Measurements from ENCODE around the gene CNGB1.
"Not testable (repeated sequence)": the region's sequence is repeated elsewhere in the genome, so short reads cannot be mapped to it uniquely, and the experiment has no call there.

The CNGB1 gene

DNA sequence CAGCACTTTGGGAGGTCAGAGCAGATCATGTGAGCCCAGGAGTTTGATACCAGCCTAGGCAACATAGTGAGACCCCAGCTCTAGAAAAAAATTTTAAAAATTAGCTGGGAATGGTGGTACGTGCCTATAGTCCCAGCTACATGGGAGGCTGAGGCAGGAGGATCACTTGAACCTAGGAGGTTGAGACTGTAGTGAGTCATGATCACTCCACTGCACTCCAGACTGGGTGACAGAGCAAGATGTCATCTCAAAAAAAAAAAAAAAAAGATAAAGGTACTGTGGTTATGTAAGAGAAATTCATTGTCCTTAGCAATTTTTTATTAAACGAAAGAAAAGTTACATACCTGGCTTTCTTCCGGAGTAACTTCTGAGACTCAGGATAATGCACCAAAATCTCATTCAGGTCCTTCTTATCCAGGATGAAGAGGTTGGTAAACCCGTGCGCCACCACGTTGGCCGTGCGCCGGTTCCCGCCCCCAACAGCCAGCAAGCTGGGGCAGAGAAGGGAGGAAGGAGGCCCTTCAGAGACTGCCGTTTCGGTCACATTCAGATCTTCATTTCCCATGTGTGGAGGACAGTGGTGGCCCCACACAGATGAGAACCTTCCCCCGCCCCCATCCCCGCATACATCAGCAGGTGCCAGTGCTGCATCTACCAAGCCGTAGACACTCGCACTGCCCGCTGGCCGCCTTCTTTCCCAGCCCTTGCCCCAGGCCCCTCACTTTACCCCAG, 73.7 kb downstream of the CNGB1 start:
- no peak for TF ChIP-seq CTCF (IDR thresholded peaks at IDR 0.05; ENCODE audit: low read depth, low read length)
- H3K4me3 ChIP-seq (ENCODE audit: low read depth, low read length) = no peak overlapping the region

- not testable (repeated sequence) for H3K4me3 ChIP-seq (ENCODE audit: low read depth, low read length)
Measured at GRCh38 chr16:57895081-57895547, 75.8 kb downstream of the CNGB1 start.

- TF ChIP-seq CTCF (IDR thresholded peaks at IDR 0.05; ENCODE audit: low read depth, low read length) = no peak
- no peak overlapping the region for H3K4me3 ChIP-seq (ENCODE audit: low read depth, low read length)
Measured at GRCh38 chr16:57894390-57895080, 76.4 kb downstream of the CNGB1 start.

DNA sequence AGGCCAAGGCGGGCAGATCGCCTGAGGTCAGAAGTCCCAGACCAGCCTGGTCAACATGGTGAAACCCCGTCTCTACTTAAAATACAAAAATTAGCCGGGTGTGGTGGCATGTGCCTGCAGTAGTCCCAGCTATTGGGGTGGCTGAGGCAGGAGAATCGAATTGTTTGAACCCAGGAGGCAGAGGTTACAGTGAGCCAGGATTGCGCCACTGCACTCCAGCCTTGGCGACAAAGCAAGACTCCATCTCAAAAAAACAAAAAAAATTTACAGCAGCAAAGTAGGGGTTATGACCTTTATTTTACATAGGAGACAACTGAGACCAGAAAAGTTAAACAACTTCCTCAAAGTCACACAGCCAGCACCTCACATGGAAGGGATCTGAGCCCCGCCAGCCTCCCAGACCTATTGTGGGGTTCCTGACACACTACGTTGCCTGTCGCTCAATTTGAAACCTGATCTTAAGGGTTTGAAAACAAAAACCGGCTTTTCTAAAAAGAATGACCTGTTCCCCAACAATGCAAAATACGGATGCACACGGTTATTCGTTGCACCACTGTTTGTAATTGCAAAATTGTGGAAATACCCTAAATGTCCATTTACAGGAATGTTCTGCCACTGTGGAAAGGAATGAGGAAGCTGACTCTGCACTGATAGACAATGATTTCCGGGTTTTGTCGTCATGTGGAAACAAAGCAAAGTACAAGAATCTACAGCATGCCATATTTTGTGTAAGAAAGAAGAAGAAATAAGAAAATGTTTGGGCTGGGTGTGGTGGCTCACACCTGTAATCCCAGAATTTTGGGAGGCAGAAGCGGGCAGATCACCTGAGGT, 77.2 kb downstream of the CNGB1 start:
- H3K4me3 ChIP-seq (ENCODE audit: low read depth, low read length) = no peak overlapping the region
- TF ChIP-seq CTCF (IDR thresholded peaks at IDR 0.05; ENCODE audit: low read depth, low read length) = no peak

DNA sequence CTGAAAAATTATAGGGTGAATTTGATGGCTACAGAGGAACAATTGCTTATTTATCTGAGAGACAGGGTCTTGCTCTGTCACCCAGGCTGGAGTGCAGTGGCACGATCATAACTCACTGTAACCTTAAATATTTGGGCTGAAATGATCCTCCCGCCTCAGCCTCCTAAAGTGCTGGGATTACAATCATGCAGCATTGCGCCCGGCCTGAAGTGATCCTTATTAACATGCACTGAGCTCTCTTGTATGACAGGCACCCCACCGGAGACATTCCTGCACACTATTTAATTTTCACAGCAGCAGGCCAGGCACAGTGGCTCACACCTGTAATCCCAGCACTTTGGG, 77.7 kb downstream of the CNGB1 start:
- H3K4me3 ChIP-seq (ENCODE audit: low read depth, low read length) = no peak overlapping the region
- TF ChIP-seq CTCF (IDR thresholded peaks at IDR 0.05; ENCODE audit: low read depth, low read length) = no peak

GRCh38 chr16:57892447-57893096, 78.4 kb downstream of the CNGB1 start:
- TF ChIP-seq CTCF (IDR thresholded peaks at IDR 0.05; ENCODE audit: low read depth, low read length) = no peak
- no peak overlapping the region for H3K4me3 ChIP-seq (ENCODE audit: low read depth, low read length)

GRCh38 chr16:57892041-57892440, 78.9 kb downstream of the CNGB1 start:
- no peak overlapping the region for H3K4me3 ChIP-seq (ENCODE audit: low read depth, low read length)
- no peak for TF ChIP-seq CTCF (IDR thresholded peaks at IDR 0.05; ENCODE audit: low read depth, low read length)

Data from WI38 (cell line).